Stomach (tissue), 9 donors: ENCODE measurements around the gene OTUD5. TPM values are rescaled to one million over a fixed set of nuclear protein-coding genes. Genes with fewer than 3 reads are reported as not detected.
"Not testable (repeated sequence)": the region's sequence is repeated elsewhere in the genome, so short reads cannot be mapped to it uniquely, and the experiment has no call there.

Experiments used
- DNase-seq, 2 donors: peaks; one replicate each; pipeline versions ENCODE4 v3.0.0 to v3.0.0-alpha.2; 2013 to 2019
- H3K27ac ChIP-seq, 5 donors: fragments of 200-600 bp in 4 of 5; sonication (generic) in 4 of 5; one replicate each; pipeline ENCODE4 v1.5.1; 2013 to 2019; ENCODE audit warnings: mild to moderate bottlenecking in 1 of 5, moderate library complexity in 1 of 5
- H3K27me3 ChIP-seq, 3 donors: fragments of 200-600 bp; sonication (generic); one replicate each; pipeline ENCODE4 v1.5.1; 2017 to 2019; ENCODE audit warnings: mixed run types in 1 of 3
- H3K36me3 ChIP-seq, 4 donors: fragments of 200-600 bp; sonication (generic); 1 replicate in 3 of 4; 2 replicates in 1 of 4; pipeline ENCODE4 v1.5.1; 2016 to 2019
- H3K4me1 ChIP-seq, 4 donors: fragments of 200-600 bp; sonication (generic); one replicate each; pipeline ENCODE4 v1.5.1; 2016 to 2019
- H3K4me3 ChIP-seq, 4 donors: fragments of 200-600 bp; sonication (generic) in 3 of 4; one replicate each; pipeline ENCODE4 v1.5.1; 2016 to 2019; ENCODE audit warnings: mild to moderate bottlenecking in 1 of 4
- H3K9me3 ChIP-seq, 4 donors: fragments of 200-600 bp; sonication (generic); one replicate each; pipeline ENCODE4 v1.5.1; 2016 to 2019
- CTCF ChIP-seq, 7 experiments: fragments of 450-650 bp in 4 of 7; fragments of 200-600 bp in 3 of 7; sonication (generic) in 3 of 7; IDR thresholded peaks; one replicate each; pipeline ENCODE4 v1.5.1; 2016 to 2019; ENCODE audit warnings: antibody characterized with exemption in 7 of 7, control low read depth in 2 of 7, mild to moderate bottlenecking in 1 of 7
- EP300 ChIP-seq: sonication (generic); formaldehyde crosslinking; IDR thresholded peaks from one replicate; pipeline ENCODE4 v1.6.1; 2017; ENCODE audit warnings: antibody characterized with exemption
- POLR2A ChIP-seq, 4 donors: fragments of 450-650 bp; IDR thresholded peaks; one replicate each; pipeline ENCODE4 v1.6.1; 2016; ENCODE audit warnings: antibody characterized with exemption in 4 of 4, control low read depth in 2 of 4, mild to moderate bottlenecking in 1 of 4, moderate library complexity in 1 of 4
- POLR2AphosphoS5 ChIP-seq, 3 donors: sonication (generic); formaldehyde crosslinking; IDR thresholded peaks; one replicate each; pipeline ENCODE4 v1.6.1; 2016; ENCODE audit warnings: antibody characterized with exemption in 3 of 3
- WGBS, 5 donors: extraction: QIAGEN DNeasy Blood & Tissue Kit in 3 of 5; methylation state at CpG; one replicate each; pipeline versions ENCODE4 v1.1.5 to v1.1.7; 2013 to 2018; 5-methylcytosine and 5-hydroxymethylcytosine counted together
- intact Hi-C: fragments of 100-400 bp; cut with DNase I; formaldehyde crosslinking; loops from one replicate; pipeline ENCODE4 v1.15.1; 2023; ENCODE audit warnings: low total_unique reads
- polyA plus RNA-seq, 3 donors: library from polyadenylated mRNA; stranded (reverse); fragments of 200-250 nt; gene quantifications; one replicate each; pipeline ENCODE4 v1.2.3, GENCODE V29; 2013
- total RNA-seq, 5 donors: library from RNA; depleted of rRNA; stranded (reverse); fragments of >200 nt; gene quantifications; one replicate each; pipeline versions ENCODE4 v1.1.0 to v1.2.3, GENCODE V29; 2014 to 2016
- donor health status: healthy with polysubstance abuse.
- donor health status: Bipolar disorder and iron deficiency.
- donor health status: healthy.

The OTUD5 gene
- total and polyA plus RNA-seq, 8 donors, result 16.1 to 163 (median 22.8) TPM

DNA sequence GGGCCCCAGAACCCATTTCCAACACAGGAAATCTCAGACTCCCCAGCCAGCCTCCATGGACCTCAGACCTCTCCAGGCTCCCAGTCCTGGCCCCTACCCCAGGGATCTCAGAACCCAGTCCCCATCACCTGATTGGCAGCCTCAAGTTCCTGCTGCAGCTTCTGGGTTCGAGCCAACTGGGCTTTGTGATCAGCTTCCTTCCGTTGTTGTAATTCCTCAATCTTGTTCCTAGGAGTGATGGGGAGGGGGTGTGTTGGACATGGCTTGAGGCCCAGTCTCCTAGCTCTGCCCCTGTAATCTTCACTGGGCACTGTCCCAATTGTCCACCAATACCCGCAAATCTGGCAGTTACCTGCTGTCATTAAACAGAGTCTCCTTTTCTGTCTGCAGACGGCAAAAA, 32.1 kb upstream of the OTUD5 start:
- TF ChIP-seq POLR2A (IDR thresholded peaks at IDR 0.05), result no peak
- TF ChIP-seq POLR2AphosphoS5 (IDR thresholded peaks at IDR 0.05), result no peak
- no peak for TF ChIP-seq EP300
- TF ChIP-seq CTCF (IDR thresholded peaks at IDR 0.05), result no peak
- intact Hi-C loops, result no loop called here
- H3K9me3 ChIP-seq, result no peaks in the 10 kb centered on the region
- WGBS, 5 donors, result 64 to 100% (median 77%) methylated on average over 1 to 4 of the region's 4 CpGs
- H3K4me1 ChIP-seq, result no peaks in the 10 kb centered on the region
- H3K27me3 ChIP-seq, result no peaks in the 10 kb centered on the region
- no peak overlapping the region for H3K27ac ChIP-seq
- no peak for DNase-seq
- peaks cover 7 to 83% (median 76%) of the 10 kb centered on the region in 4 donors for H3K36me3 ChIP-seq
- H3K4me3 ChIP-seq, result no peak overlapping the region

DNA sequence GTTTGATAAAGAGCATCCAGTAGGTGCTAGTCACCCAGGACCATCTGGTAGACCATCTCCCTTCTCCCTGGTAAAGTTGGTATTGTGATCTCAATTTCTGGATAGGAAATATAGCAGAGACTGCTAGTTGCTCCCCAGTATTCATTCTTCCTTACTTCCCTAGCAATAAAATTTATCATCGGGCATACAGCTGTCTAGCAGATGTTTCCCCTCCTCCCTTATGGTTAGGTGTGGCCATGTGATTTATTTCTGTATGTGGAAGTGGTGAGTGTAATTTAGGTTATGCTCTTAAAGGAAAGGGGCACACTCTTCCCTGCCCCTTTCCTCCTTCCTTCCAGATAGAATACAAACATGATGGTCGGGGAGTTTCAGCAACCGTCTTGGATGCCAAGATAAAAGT, 26.5 kb upstream of the OTUD5 start:
- no peaks in the 10 kb centered on the region for H3K9me3 ChIP-seq
- no peak overlapping the region for H3K4me3 ChIP-seq
- no peak overlapping the region for H3K27ac ChIP-seq
- no peak for TF ChIP-seq POLR2AphosphoS5 (IDR thresholded peaks at IDR 0.05)
- TF ChIP-seq POLR2A (IDR thresholded peaks at IDR 0.05), result no peak
- TF ChIP-seq CTCF (IDR thresholded peaks at IDR 0.05), result no peak
- TF ChIP-seq EP300, result no peak
- 82 to 91% (median 87%) methylated on average over 3 of the region's 3 CpGs for WGBS, 5 donors
- H3K27me3 ChIP-seq, result no peaks in the 10 kb centered on the region
- no peaks in the 10 kb centered on the region for H3K4me1 ChIP-seq
- peaks cover 0 to 84% (median 75%) of the 10 kb centered on the region in 4 donors for H3K36me3 ChIP-seq
- intact Hi-C loops, result no loop called here
- no peak for DNase-seq

DNA sequence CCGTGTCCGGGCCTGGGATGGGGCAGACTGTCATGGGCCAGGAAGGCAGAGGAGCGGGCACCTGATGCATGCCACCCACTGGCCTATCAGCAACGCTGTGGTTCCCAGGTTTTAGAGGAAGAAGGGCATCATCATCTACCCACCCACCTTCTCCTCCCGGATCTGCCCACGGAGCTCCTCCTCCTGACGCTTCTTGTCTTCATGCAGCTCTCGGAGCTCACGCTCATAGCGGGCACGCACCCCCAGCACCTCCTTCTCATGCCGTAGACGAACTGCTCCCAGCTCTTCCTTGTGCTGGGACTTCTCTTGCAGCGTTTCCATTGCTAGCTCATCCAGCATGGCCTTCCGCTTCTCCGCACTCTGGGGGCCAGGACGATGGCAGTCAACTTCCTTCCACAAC, 25.7 kb upstream of the OTUD5 start:
- intact Hi-C loops, result no loop called here
- Histone ChIP-seq H3K27ac (no peak overlapping the region), H3K9me3 (no peaks in the 10 kb centered on the region), H3K27me3 (no peaks in the 10 kb centered on the region), H3K4me3 (no peak overlapping the region), H3K4me1 (no peaks in the 10 kb centered on the region), H3K36me3 (peaks cover 0 to 84% (median 73%) of the 10 kb centered on the region in 4 donors)
- TF ChIP-seq POLR2A (IDR thresholded peaks at IDR 0.05), result no peak
- TF ChIP-seq CTCF (IDR thresholded peaks at IDR 0.05), result no peak
- TF ChIP-seq POLR2AphosphoS5 (IDR thresholded peaks at IDR 0.05), result no peak
- TF ChIP-seq EP300, result no peak
- no peak for DNase-seq
- 79 to 95% (median 87%) methylated on average over 9 to 17 of the region's 17 CpGs for WGBS, 5 donors

DNA sequence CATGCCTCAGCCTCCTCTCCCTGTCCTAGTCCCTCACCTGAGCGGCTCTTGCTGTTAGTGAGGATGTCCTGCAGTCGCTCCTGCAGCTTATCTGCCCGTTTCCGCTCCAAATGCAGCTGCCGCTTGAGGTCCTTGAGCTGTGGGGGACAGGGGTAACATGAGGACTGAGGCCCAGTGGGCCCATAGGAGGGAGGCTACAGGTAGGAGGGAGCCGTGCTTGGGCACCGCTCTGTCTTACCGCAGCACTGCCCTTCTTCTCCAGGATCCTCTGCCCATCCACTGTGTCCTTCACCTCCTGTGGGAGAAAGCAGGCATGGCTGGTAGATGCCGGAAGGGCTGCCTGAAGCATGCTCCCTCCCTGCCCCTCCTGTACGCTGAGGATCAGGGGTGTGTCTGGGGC, 23.8 kb upstream of the OTUD5 start:
- H3K27me3 ChIP-seq, result no peaks in the 10 kb centered on the region
- no peak for DNase-seq
- peaks cover 4 to 92% (median 86%) of the 10 kb centered on the region in 4 donors for H3K36me3 ChIP-seq
- no peaks in the 10 kb centered on the region for H3K4me1 ChIP-seq
- 77 to 93% (median 87%) methylated on average over 5 to 10 of the region's 10 CpGs for WGBS, 5 donors
- no peak for TF ChIP-seq POLR2A (IDR thresholded peaks at IDR 0.05)
- no peaks in the 10 kb centered on the region for H3K9me3 ChIP-seq
- H3K4me3 ChIP-seq, result no peak overlapping the region
- intact Hi-C loops, result no loop called here
- no peak overlapping the region for H3K27ac ChIP-seq

- H3K4me3 ChIP-seq, H3K27ac ChIP-seq, DNase-seq, H3K27me3 ChIP-seq, H3K4me1 ChIP-seq, intact Hi-C loops, H3K9me3 ChIP-seq: not testable (repeated sequence)
- peaks cover 4 to 93% (median 89%) of the 10 kb centered on the region in 4 donors for H3K36me3 ChIP-seq
- 81 to 96% (median 88%) methylated on average over 3 to 10 of the region's 10 CpGs for WGBS, 5 donors
These were observed 22.9 kb upstream of the OTUD5 start for GRCh38 chrX:48980341-48980740.
